Activated T-cell treated with anti-CD3 and anti-CD28 coated beads for 1 hour (primary cell): ENCODE results near the gene KITLG.
"Not testable (repeated sequence)": the region's sequence is repeated elsewhere in the genome, so short reads cannot be mapped to it uniquely, and the experiment has no call there.

Experiments
- DNase-seq: peaks from one replicate; pipeline ENCODE4 v3.0.0-alpha.2; 2020; ENCODE audit warnings: low read depth

Gene KITLG

DNA sequence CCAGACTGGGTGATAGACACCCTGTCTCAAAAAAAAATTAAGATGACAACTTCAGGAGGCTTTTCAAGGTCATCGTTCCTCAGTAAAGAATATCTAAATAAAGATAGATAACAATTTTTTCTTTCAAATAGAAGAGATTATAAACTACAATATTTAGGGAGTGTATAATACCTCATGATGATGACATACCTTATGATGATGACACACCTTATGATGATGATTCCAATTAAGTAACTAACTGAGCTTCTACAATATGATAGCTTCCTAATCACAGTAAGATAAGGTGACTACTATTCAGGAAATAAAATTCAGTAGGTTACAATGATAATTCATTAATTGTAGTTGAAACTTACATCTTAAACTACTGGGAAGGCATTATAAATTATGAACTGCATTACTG is 40.4 kb downstream of the KITLG start:
- no peak for DNase-seq

DNA sequence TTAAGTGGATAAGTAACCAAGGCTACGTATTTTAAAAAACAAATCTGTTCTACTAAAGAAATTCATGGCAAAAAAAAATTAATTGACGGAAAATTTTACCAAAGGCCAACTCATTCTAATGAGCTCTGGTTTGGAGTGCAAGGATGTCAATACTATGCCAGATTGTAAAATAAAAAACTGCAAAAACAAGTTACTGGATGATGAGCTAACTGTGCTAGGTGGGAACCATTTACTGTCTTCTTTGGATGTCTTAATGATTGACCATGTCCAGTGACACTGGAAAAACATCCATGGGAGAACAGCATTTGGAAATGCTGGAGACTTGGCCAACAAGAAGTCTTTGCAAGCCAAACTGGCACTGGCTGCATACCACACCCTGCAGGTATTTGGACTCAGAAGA is 41.6 kb downstream of the KITLG start:
- DNase-seq, result no peak

DNA sequence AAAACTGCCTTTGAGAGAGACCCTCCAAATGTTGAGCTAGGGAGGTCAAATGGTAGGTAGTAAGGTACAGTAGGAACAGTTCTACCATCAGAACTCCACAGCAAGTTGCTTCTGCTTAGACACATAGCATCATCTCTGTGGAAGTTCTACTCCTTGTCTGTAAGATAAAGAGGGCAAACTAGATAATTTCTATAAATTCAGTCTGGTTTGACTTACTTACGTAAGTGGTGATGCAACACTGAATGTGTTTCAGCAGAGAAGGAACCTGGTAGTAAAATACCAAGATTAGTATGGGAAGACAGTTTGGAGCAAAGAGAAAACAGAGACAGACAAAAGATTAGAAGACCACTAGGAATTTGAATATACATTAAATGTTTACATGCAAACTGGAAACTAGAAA is 42.0 kb downstream of the KITLG start:
- DNase-seq, result no peak

DNA sequence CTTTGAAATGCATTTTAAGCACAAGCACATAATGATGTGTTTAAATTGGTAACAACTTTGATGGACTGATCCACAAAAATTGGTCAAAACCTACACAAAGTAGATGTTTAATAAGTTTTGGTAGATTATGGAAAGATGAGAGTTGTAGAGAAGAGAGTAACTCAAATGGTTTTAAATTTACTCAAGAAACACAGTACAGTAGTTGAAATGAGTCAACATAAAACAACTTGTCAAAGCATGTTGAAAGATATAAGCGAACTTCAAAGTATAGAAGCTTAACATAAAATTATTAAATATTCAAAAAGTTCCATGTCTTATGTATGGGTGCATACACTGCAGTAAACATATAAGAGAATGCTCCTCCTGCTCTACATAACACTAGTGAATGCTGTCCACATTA is 49.4 kb downstream of the KITLG start:
- no peak for DNase-seq

DNA sequence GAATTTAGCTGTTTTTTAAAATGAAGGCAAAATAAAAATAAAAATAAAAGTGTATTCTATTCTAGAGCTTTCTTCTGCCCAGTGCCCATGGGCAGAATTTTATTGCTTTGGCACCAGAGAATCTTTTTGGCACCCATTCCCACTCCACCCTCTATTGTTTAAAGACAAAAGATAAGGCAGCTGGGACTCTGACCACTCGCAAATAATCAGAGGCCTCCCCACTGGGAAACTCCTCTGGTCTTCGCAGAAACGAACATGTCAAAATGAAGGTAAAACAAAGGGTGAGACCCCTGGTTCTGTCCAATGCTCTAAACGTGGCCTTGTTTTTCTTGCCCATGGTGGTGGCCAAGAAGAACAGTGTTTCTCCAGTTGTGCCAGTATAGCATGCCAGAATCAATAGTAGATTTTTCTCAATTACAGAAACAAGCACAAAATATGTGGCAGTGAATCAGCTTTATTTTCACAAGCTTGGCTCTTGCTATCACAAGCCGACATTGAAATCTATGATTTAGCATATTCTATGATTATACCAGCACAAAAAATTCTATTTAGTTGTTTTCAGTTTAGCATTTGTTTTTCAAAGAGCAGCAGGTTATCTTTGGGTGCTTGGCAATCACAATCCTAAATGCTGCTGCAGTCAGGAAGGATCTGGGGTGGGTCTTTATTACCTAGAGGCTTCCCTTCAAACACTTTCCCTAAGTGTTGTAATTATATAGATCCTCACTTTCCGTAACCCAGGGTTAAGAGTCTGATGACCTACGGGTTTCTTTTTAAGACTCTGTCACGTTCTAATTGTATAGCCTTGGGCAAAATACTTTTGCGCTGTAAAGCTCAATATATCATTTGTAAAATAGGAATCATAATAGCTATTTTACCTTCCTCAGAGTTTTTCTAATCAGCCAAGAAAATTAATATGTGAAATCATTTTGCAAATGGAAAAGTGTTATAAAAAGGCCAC is 50.5 kb downstream of the KITLG start:
- no peak for DNase-seq

DNA sequence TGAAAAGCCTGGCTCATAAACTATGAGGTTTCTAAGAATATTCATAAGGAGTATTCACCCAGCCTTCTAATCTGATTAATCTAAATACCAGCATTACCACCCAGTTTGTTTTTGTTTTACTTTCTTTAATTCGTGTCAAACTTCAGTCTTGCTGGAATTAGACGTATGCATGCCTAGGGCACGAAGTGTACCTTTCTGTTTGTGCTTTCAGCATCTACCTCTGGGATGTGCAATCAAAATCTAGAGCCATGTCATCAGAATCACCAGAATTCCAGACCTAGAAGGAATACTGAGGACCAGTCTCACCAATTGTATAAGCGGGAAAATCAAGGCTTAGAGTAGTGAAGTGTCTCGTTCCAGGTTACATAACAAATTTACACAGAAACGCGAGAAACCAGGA is 57.3 kb downstream of the KITLG start:
- DNase-seq, result no peak

DNA sequence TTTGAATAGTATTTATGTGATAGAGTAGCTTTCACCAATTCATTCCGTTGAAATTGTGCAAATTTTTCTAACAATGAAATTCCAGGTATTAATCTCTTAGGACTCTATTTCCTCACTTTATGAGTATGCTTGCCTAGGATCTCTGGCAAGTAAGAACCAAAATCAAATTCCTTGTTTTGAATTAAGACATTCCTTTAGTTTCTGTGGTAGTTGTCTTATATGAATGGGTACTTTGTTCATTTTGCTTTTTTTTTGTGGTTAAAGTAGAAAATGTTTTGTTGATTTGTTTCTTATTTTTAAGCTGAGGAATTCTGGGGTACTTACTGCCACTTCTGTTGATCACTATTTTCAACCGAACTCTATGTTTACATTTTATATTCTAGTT is 59.8 kb downstream of the KITLG start:
- no peak for DNase-seq

DNA sequence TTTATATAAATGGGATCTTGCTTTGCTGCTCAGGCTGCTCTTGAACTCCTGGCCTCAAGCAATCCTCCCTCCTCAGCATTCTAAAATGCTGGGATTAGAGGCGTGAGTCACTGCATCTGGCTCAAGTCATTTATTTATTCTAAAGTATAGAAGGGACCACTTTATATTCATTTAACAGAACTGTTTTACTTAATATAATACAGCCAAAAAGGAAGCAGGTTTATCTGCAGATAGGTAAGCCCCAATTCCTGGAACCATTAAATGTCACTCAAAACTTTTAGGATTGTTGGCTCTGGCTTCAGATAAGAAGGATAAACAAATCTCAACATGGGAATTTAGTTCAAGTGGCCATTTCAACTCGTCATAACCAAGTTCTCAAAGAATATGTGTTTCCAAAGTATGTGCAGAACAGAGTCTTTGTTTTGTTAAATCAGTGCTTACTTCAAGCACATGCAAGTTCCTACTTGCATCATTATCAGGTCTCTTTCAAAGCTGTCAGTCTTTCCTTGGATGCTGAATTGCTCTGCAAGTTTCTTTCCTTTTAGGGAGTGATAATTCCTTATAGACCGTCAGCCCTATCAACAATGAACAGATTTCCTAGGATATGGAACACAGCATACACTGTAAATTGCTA is 60.4 kb downstream of the KITLG start:
- no peak for DNase-seq

DNA sequence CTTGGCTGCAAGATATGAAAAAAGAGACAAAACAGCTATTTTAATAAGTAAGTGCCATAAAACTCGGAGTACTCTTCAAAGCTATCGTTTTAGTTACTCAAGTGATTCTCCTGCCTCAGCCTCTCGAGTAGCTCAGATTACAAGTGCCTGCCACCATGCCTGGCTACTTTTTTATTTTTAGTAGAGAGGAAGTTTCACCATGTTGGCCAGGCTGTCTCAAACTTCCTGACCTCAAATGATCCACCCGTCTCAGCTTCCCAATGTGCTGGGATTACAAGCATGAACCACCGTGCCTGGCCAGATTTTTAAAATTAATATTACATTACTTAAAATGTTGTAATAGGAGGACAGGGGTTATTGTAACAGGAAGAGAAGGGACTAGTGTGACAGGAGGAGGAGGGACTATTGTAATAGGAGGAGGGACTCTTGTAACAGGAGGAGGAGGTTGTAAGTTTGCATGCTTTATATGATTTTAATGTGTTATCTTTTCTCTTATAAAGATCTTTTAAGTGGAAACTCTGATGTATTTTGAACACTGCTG is 61.3 kb downstream of the KITLG start:
- no peak for DNase-seq

DNA sequence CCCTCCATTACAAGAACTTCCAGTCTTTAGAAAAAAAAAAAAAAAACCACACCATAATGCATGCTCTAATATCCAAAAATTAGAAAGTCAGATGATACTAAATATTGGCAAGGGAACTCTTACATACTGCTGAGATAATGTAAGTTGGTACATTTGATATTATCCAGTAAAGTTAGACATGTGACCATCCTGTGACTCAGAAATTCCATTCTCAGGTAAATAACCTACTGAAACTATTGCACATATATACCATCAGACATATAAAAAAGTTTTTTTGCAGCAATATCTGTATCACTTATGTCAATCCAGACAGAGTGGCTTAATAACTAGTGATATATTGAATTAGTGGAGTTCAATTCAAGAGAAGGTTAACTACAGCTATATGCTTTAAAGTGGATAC is 63.5 kb downstream of the KITLG start:
- no peak for DNase-seq

DNA sequence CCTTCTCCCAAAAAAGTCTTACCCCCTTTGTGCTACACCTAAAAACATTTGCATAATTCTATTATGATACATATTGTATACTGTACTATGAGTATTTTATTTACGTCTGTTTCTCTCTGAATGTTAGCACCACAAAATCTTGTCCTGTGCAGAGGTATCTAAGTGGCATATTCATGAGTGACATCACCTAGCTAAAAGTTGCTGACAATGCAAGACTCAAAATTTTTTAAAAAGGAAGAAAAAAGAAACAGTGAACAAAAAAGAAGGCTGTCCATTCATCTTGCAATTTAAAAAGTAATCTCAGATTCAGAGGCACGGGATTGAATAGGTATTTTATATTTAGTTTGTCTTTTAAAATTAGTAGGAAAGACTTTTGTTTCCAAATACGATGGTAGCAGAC is 69.4 kb downstream of the KITLG start:
- no peak for DNase-seq

DNA sequence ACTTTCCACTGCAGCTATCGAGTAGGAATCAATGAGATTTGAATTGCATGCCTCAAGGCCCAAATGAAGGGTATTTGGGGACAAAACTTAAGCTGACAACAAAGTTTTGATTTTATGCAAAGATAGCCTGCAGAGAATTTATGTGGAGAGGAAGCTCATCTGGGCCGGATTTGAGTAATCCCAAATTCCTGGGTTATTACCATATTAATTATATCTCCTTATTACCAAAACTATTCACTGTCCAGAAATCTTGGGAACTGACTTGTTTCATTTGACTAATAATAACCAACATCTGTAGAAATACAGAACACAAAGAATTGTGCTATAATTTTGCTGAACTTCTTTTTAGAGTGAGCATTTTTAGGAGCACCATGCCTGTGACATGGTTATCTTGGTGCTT is 70.4 kb downstream of the KITLG start:
- DNase-seq, result no peak

DNA sequence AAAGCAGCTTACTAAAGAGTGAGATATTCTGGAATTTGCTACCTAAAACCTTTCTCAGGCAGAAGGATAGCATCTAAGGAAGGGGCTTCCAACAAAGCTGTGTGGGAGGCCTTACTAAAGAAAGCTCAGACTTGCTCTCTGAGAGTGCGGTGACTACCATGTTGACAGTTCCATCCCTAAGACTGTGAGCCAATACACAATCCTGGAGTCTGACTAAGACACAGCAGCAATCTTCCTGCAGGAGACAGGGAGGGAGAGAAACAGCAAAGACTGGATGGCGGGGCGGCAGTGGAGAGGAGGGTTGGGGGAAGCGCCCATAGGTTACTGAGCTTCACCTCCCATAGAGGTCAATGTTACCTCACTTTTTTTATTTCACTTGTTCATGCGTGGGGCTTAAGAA is 70.9 kb downstream of the KITLG start:
- no peak for DNase-seq

DNA sequence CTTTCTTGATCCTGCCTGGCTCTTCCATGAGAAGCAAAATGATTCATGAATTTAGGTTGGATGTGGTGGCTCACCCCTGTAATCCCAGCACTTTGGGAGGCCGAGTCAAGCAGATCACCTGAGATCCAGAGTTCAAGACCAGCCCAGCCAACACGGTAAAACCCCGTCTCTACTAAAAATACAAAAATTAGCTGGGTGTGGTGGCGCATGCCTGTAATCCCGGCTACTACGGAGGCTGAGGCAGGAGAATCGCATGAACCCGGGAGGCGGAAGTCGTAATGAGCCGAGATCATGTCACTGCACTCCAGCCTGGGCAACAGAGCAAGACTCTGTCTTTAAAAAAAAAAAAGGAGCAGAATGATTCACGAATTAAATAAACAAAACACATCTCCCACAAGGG is 72.4 kb downstream of the KITLG start:
- not testable (repeated sequence) for DNase-seq

DNA sequence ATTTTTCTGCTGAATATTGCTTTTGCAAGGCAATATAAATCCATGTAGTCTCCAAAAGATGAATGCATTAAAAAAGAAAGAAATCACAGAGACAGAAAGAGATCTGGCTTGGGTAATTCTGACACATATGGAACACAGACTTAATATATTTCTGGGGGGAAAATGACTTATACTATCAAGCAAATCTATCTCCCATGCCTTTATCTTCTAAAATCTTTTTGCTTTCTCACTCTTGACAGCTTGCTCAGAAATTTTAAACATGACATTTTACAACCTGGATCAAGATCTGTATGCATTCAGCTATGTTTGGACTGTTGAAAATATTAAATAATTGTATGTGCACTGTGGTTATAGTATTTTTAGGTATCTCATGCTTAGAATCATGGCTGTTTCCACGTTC is 73.0 kb downstream of the KITLG start:
- DNase-seq, result no peak

DNA sequence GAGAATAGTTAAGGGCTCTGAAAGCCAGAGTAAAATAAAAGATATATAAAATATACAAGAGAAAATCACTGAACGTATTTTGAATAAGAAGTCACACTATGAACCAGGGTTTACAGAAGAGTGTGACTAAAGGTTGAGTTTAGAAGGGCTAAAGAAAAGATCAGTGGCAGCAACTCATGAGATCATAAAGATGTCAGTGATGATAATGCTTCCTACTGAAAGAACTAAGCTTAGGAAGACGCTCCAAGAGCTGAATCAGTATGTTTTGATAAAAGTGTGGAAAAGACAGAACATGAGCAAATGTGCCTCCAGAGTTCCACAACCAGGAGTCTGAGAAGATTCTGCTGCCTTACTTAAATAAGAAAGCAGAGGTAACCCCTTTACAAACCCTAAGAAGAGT is 74.6 kb downstream of the KITLG start:
- no peak for DNase-seq

DNA sequence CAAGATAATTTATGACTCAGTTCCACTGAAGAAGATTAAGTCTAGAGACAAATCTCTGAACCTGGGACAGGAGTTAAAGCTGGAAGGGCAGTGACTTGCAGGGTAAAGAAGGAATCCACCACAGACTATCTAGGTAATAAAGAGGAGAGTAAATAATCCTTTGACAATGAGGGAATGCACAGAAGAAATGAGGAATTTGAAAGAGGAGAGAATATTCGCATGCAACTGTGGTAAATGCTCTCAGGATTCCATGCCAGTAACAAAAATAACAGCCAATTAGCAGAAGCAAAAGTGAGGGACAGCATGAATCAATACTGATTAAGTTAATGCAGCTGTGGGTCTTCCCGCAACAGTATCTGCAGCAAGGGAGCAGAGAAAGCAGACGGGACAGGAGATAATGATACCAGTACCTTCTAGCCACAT is 77.0 kb downstream of the KITLG start:
- DNase-seq, result no peak

DNA sequence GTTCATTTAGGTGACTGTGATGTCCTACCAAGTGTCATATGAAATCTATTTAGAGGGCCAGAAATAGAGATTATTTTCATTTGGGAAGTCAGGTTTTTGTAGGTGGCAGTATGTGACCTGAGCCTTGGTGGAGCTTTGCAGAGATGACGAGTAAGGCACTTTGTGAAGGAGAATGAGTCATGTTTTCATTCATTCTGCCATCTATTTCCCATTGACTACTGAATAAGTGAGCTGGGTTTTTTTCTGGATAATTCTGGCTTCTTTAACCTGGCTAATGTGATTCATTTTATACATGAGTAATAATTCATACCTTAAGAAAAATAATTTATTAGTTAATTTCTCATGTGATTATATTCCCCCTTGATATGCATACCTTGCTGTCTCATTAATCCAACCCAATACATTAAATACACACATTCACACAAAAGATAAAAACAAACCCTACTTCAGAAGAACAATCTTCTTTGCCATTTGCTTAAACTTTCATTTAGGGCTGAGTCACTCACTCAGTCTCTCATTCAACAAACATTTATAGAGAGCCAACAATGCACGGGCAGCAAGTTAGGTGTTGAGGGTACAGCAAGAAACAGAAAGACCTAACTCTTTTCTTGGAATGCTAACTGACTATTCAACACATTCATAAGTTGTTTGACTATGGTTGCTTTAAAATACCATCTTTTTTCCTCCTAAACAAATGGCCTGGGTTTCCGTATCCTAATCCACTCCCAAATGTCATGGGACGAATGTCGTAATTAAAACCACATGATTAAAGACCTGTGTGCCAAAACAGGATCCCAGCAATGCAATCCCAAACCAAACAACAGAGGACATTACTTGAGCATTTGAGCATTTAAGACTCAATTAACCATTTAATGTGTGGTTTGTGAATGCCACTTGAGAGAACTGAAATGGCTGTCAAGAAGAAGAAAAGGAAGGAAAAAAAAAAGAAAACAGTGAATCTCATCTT is 78.0 kb downstream of the KITLG start:
- no peak for DNase-seq

DNA sequence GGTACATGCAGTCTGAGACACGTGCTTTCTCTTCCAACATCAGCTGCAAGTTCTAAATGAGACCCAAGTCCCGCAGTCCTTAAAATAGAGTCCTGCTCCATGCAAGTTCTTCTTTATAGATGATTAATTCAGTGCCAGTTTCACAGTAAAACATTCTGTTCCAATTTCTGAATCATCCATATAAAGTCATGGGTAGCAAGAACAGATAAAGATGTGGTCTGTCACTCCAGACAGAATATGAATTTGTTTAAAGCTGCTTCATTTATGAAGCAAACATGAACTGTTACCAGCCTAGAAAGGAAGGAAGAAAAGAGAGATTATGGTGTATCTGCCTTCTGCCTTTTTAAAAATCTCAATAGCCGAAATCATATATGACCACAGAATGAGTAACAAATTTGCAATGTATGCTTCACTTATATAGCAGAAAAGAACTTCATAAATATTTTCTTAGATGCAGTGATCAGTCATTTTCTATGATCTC is 83.3 kb downstream of the KITLG start:
- no peak for DNase-seq

DNA sequence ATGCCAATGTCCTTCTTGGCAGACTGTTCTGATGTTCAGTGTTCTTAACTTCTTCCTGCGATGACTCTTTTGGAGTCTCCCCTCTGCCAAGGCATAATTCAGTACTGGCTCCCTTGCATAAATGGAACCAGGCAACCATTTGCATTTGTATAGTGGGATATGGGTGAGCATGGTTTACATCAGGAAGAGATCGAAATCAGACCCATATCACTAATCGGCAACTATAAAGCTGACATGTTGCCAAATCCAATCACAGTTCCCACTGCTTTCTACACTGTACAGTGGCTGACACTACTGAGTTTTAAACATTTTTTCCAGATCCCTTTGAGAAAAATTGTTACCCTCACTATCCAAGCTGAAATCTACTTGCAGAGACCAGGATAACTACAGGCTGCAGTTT is 83.8 kb downstream of the KITLG start:
- DNase-seq, result no peak

DNA sequence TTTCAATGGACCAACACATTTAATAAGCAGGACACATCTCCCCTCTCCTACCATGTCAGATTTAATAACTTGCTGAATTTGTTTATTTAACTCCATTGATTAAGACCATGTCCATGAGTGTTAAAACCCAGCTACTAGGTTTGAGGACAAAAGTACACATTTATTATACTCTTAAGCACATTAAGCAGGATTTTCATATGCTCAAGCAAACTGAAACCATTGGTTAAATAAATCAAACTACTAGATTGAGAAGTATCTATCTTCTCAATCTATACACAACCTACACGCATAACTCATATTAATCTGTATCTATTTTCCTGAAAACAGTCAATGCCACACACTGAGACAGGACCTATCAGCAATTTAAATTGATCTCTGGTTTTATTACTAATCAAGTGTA is 85.2 kb downstream of the KITLG start:
- no peak for DNase-seq

DNA sequence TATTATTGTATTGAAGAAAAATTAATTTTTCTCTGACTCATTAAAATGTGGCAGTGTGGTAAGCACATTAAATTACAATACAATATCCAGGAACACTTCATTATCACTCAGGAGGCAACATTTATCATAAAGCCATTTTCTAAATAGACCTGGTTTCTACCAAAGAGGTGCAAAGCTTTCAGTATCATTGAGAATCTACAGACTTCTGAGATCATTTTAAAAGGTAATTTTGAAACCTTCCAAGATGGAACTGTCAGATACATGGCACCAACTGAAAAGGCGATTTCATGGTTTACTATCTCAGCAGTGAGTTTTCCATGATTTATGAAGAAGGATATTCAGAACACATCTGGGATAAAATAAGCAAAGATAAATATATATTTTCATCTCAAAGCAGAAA is 85.8 kb downstream of the KITLG start:
- DNase-seq, result no peak
